HTR-8/SVneo (cell line): Measurements from ENCODE around the gene HGF.
"Not testable (repeated sequence)": the region's sequence is repeated elsewhere in the genome, so short reads cannot be mapped to it uniquely, and the experiment has no call there.

Experiments
- DNase-seq: peaks from one replicate; pipeline ENCODE4 v3.0.0; 2011; ENCODE audit warnings: low spot score, mixed read lengths; ENCODE audit not compliant: insufficient read length
- FAIRE-seq: peaks from 2 replicates; lab custom pipeline; 2011; peaks lifted over from hg19 to GRCh38; lab: Jason Lieb, UNC

Gene HGF

GRCh38 chr7:81725003-81725811 is 44.6 kb downstream of the HGF start:
- FAIRE-seq (no peak), DNase-seq (no peak)

GRCh38 chr7:81722250-81722649 is 47.6 kb downstream of the HGF start:
- not testable (repeated sequence) for FAIRE-seq, DNase-seq

- no peak for DNase-seq
- FAIRE-seq: no peak
Observed at GRCh38 chr7:81721437-81721836, 48.4 kb downstream of the HGF start.

GRCh38 chr7:81719865-81720264 is 50.0 kb downstream of the HGF start:
- no peak for DNase-seq
- no peak for FAIRE-seq

- FAIRE-seq: no peak
- DNase-seq: no peak
Observed at GRCh38 chr7:81715984-81716588, 53.8 kb downstream of the HGF start.

- DNase-seq (no peak), FAIRE-seq (no peak)
Observed at GRCh38 chr7:81714306-81714705, 55.5 kb downstream of the HGF start.

- no peak for DNase-seq
- FAIRE-seq: no peak
Observed at GRCh38 chr7:81710751-81711150, 59.1 kb downstream of the HGF start.

GRCh38 chr7:81709836-81710235 is 60.0 kb downstream of the HGF start:
- DNase-seq (no peak), FAIRE-seq (no peak)

GRCh38 chr7:81707966-81708365 is 61.9 kb downstream of the HGF start:
- FAIRE-seq: no peak
- DNase-seq: no peak

- no peak for FAIRE-seq
Observed at GRCh38 chr7:81707196-81707595, 62.7 kb downstream of the HGF start.

GRCh38 chr7:81705206-81705605 is 64.6 kb downstream of the HGF start:
- FAIRE-seq: no peak

More at GRCh38 chr7:81707196-81707595, 62.7 kb downstream of the HGF start:
- no peak for DNase-seq

GRCh38 chr7:81704595-81704994 is 65.3 kb downstream of the HGF start:
- FAIRE-seq: no peak

More at GRCh38 chr7:81705206-81705605, 64.6 kb downstream of the HGF start:
- DNase-seq: no peak

GRCh38 chr7:81698965-81699364 is 70.9 kb downstream of the HGF start:
- no peak for DNase-seq
- no peak for FAIRE-seq

More at GRCh38 chr7:81704595-81704994, 65.3 kb downstream of the HGF start:
- no peak for DNase-seq

GRCh38 chr7:81694711-81695110 is 75.1 kb downstream of the HGF start:
- DNase-seq: no peak
- no peak for FAIRE-seq

- DNase-seq: no peak
- FAIRE-seq: no peak
Observed at GRCh38 chr7:81693894-81694293, 76.0 kb downstream of the HGF start.

- DNase-seq (no peak), FAIRE-seq (no peak)
Observed at GRCh38 chr7:81693080-81693479, 76.8 kb downstream of the HGF start.

- no peak for FAIRE-seq
- DNase-seq: no peak
Observed at GRCh38 chr7:81692146-81692905, 77.5 kb downstream of the HGF start.

GRCh38 chr7:81691199-81691821 is 78.5 kb downstream of the HGF start:
- no peak for FAIRE-seq
- DNase-seq: no peak

- DNase-seq (no peak), FAIRE-seq (no peak)
Observed at GRCh38 chr7:81690688-81691087, 79.2 kb downstream of the HGF start.

GRCh38 chr7:81690251-81690650 is 79.6 kb downstream of the HGF start:
- FAIRE-seq (no peak), DNase-seq (no peak)
